CD4-positive, alpha-beta T cell treated with Interleukin-6 at 100 ng/mL for 8 hours (primary cell): ENCODE data around the gene TSHZ3.

ENCODE experiments used
- DNase-seq: peaks from one replicate; pipeline ENCODE4 v3.0.0-alpha.2; 2020; ENCODE audit warnings: mixed read lengths, low spot score

TSHZ3 gene

GRCh38 chr19:31337008-31337914 lies 12.0 kb downstream of the TSHZ3 start:
- no peak for DNase-seq

- DNase-seq: no peak
These were observed 13.5 kb downstream of the TSHZ3 start for GRCh38 chr19:31335716-31336115.

- no peak for DNase-seq
These were observed 14.2 kb downstream of the TSHZ3 start for GRCh38 chr19:31334849-31335624.

DNA sequence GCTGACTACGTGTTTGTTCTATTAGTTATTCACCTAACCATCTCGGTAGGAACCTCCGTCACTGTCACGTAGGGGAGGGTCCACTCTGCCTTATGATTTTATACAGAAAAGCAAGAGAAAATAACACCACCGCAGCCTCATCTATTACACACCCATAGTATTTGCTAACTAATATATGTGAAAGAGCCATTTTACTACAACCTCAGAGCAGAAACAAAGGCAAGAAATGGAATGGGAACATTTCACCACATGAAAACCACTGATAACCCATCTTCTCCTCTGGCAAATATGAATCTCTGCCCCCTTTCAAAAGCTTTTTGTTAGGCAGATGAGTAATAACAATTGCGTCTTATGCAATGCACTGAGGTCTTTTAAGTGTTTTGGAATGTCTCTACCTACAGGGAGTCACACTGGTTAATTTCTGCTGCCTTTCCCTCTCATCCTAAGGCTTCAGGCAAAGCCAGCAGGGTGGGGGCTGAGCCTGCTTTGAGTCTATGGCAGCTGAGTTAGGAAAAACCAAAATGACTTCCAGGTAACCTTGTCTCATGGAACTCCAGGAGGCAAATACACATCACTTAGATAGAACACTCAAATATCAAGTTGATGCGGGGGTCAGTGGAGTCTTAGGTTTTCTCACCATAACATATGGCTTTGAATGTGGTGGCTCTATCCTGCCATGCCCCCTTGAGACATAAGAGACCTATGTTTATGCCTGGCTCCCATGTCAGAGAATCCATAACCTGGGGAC lies 15.0 kb downstream of the TSHZ3 start:
- no peak for DNase-seq

GRCh38 chr19:31332096-31332495 lies 17.1 kb downstream of the TSHZ3 start:
- no peak for DNase-seq

- DNase-seq: no peak
These were observed 17.7 kb downstream of the TSHZ3 start for GRCh38 chr19:31331536-31331935.

DNA sequence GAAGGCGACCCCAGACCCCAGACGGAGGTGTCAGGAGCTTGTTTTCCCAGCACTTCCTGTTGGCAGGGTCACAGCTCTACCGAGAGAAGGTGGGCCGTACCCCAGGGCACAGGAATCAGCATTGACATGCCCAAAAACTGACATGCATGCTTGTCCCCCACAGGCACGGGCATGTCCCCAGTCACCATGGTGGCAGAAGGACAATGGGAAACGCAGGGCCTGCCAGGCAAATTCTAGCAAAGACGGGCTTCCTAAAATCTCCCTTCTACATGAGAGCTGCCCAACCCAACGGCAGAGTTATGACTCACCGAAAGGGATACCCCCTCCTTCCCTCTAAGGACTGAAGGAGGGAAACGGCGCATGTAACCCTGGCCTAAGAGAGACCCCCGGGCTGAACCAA lies 18.5 kb downstream of the TSHZ3 start:
- no peak for DNase-seq

DNA sequence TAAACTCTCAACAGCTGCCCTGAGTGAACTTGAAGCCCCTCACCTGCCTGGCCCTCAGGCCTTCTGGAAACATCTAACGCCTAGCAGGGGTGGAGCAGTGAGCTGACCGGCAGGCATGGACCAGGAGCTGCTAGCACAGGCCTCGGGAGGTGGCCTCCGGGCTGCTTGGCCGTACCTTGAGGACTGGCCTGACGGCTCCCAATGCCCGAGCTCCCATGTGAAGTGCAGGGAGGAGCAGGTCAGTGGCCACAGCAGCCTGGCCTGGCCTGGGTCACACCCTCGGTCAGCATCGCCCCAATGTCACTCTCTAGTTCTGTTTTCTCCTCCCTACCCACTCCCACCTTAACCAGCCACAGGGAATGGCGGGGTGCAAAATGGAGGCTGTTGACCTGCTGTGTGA lies 19.0 kb downstream of the TSHZ3 start:
- DNase-seq: no peak

DNA sequence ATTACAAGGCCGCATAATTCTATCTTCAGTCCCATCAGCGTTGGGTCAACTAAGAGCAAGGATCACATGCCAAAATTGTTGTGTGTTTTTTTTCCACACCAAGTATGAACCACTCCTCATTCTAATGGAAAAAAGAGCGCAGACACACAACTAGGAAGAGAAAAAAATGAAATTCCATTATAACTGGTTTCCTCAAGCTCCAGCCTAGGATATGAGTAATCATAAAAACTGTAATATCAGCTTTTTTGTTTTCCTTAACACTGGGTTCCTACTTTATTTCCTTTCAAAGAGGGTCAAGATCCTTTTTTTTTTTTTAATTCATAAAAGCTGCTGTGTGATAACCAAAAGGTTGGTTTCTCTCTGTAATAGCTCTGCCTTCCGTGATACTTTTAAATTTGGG lies 19.4 kb downstream of the TSHZ3 start:
- DNase-seq: no peak

- no peak for DNase-seq
These were observed 21.0 kb downstream of the TSHZ3 start for GRCh38 chr19:31328238-31328637.

DNA sequence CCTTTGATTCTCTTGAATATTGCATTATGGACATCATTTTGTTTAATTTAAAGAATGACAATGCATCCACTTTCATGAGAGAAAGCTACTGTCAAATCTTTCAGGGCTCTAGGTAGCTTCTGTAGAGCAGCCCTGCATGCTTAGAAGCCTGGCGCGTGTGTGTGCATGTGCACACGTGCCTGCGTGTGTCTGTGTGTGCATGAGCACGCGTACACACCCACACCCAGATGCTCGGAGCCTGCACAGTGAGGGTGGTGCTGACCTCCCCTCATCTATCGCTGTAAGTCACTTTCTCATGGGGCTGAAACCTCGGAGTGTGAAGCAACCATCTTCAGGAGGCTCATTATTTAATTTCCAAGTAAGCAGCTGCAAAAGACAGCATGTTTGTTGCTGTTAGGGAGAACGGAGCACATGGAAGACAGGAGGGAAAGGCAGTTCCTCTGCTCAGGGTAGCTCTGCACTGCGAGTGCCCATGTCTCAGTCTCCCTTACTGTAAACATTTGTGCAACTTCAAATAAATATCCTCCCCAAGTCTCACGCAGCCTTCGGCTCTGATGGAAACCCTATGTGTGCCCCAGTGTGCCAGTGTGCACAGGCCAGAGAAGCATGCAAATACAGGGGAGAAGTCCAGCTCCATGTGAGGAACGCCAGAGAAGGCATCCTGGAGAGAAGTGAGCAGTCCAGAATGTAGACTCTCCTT lies 22.8 kb downstream of the TSHZ3 start:
- no peak for DNase-seq

- DNase-seq: no peak
These were observed 23.9 kb downstream of the TSHZ3 start for GRCh38 chr19:31325342-31325741.

DNA sequence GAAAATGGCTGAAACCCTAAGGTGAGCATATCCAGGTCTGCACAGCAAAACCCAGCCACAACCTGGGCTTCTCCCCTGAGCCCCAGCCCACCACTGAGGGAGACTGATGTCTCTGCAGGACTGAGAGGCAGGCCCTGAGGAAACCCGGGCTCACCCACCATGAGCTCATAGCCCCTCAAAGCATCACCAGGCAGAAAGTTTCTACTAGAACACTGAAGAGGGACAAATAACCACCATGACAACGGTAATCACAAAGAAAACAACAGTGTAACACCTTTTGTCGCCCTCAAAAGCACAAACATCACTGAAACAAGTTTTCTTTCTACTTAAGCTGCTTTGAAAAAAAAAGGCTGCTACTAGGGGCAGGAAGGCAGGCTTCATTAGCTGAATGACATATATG lies 29.8 kb downstream of the TSHZ3 start:
- no peak for DNase-seq

DNA sequence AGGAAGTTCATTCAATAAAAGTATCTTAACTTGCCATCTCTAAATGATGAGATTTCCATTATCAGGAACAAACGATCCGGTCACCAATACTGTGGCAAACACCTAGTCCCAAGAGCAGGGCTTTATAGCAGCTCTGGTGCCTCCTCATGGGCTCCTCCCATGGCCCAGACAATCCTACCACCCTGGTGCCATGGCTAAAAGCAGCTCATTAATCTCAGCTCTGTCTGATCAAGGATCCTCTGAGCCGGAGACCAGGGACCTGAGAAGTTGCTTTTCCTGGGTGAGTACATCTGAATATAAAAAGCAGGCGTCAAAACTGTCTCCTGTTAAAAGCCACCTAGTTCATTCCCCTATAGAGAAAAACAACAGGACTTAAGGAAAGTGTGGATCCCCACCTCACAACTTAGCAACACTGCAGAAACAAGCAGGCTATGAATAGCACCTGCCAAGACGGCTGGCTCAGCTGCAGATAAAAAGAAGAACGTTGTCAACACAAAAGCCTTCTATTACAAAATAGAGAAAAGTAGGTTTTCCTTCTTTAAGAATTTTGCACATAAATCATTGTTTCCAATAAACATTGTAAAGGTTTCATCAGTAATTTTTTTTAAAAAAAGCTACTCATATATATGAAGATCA lies 30.3 kb downstream of the TSHZ3 start:
- DNase-seq: no peak

DNA sequence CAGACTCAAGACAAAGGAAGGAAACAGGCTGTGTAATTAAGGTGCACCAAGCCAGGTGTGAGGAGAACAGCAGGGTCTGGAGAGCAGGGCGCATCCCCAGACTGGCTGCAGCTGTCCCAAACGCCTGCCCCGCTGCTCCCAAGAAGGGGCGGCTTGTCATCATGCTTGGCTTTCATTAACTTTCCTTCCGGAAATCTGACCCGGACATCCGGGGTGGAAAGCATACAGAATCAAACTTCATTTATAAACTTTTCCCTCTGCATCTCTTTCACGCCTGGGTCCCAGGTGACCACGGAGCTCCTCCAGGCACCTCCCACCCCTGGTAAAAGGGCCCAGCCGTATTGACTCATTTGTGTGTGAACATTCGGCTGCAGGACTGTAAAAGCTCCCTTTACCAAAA lies 31.7 kb downstream of the TSHZ3 start:
- no peak for DNase-seq

GRCh38 chr19:31317093-31317492 lies 32.1 kb downstream of the TSHZ3 start:
- no peak for DNase-seq

DNA sequence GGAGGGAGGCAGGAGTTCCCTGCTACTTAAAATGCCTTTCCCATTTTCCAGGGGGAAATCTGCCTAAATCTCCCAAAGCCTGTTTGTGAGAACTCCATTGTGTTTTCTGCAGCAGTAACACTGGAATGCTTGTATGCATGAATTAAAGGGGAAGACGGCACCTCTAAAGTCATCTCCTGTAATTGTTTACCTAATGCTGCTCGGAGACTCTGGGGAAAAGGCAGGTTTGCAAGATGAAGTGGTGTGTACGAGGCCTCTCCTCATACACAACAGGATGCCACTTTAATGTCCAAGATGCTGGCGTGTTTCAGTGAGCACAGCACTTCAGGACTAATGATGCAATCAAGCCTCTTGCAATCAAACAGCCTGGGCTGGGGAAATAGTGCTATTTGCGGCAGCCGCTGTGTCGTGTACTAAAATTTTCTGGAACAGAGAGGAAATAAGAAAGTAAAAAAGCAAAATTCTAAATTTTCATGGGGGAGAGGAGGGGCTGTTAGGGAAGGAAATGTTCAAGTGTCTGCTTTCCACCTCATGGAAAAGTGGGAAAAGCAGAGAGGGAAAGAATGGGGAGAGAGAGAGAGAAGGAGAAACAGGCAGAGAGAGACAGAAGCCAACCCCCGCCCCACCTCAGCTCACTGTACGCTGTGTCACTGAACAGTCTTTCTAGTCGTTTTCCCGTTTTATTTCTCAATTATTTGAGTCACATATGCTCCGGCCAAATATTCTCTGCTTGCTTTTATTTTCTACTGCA lies 32.9 kb downstream of the TSHZ3 start:
- no peak for DNase-seq

DNA sequence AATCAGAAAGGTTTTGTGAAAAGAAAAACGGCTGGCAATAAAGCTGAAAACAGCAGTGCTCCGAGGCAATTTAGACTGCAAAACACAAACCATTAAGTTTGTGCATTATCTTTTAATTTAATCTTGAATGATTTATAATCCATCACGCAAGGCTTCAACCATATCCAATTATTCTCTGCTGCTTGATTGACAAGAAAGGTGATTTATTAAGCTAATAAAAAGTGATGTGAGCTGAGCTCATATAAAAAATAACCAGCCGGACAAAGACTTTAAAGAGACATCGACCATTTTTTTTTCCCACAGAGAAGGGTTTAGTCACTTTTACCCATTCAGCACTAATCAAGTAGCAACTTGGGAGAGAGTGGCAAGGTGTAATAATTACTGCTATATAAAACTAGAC lies 33.6 kb downstream of the TSHZ3 start:
- no peak for DNase-seq

GRCh38 chr19:31314849-31315629 lies 34.2 kb downstream of the TSHZ3 start:
- DNase-seq: no peak

- DNase-seq: no peak
These were observed 35.1 kb downstream of the TSHZ3 start for GRCh38 chr19:31314156-31314555.
